Measurements from ENCODE around the gene LHX5. TPM values are rescaled to one million over a fixed set of nuclear protein-coding genes. Genes with fewer than 3 reads are reported as not detected.

The LHX5 gene
- total RNA-seq, 1 donor from 2014 or later, result 48.4 TPM

DNA sequence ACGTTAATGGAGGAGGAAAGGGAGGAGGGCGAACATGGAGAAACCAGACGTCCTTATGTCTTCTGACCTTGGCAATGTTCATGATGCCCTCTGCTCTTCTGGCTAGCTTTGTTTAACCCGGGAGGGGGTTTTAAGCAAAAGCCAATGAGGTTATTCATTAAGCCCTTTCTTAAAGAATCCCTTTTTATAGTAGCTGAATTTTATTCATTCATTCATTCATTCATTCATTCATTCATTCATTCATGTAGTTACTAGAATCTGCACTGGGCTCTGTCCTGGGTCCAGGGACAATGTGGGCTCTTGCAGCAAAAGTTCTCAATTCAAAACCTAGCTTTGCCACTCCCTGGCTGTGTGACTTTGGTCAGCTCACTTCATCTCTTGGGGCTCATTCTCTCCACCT, 14.0 kb downstream of the LHX5 start:
- Histone ChIP-seq H3K79me2 (ENCODE audit: low read depth) (peaks cover 16% of the 10 kb centered on the region), H3K4me3 (no peak overlapping the region), H2AFZ (replicated peaks) (no peak overlapping the region), H4K20me1 (ENCODE audit: low read depth) (peaks cover 31% of the 10 kb centered on the region), H3K27me3 (no peaks in the 10 kb centered on the region), H3K4me2 (no peak overlapping the region), H3K4me1 (peaks cover 6% of the 10 kb centered on the region), H3F3A (ENCODE audit: low read depth) (peaks cover 57% of the 10 kb centered on the region), H3K36me3 (no peaks in the 10 kb centered on the region), H3K9me3 (ENCODE audit: low read depth) (no peaks in the 10 kb centered on the region), H3K9ac (no peak overlapping the region), H3K27ac (no peak overlapping the region)
- Mint-ChIP-seq H3K36me3 (no peaks in the 10 kb centered on the region), H3K27ac (no peak overlapping the region), H3K4me3 (no peak overlapping the region), H3K27me3 (ENCODE audit: insufficient read depth, low read depth) (peaks cover 30% of the 10 kb centered on the region), H3K4me1 (peaks cover 11% of the 10 kb centered on the region), H3K9me3 (no peaks in the 10 kb centered on the region)
- TF ChIP-seq EZH2phosphoT487 (IDR thresholded peaks at IDR 0.05), result no peak
- TF ChIP-seq, protein P1, sequence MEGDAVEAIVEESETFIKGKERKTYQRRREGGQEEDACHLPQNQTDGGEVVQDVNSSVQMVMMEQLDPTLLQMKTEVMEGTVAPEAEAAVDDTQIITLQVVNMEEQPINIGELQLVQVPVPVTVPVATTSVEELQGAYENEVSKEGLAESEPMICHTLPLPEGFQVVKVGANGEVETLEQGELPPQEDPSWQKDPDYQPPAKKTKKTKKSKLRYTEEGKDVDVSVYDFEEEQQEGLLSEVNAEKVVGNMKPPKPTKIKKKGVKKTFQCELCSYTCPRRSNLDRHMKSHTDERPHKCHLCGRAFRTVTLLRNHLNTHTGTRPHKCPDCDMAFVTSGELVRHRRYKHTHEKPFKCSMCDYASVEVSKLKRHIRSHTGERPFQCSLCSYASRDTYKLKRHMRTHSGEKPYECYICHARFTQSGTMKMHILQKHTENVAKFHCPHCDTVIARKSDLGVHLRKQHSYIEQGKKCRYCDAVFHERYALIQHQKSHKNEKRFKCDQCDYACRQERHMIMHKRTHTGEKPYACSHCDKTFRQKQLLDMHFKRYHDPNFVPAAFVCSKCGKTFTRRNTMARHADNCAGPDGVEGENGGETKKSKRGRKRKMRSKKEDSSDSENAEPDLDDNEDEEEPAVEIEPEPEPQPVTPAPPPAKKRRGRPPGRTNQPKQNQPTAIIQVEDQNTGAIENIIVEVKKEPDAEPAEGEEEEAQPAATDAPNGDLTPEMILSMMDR (IDR thresholded peaks at IDR 0.05), result no peak
- no peak for TF ChIP-seq EZH2 (IDR thresholded peaks at IDR 0.05)
- no peak for DNase-seq (ENCODE audit: low spot score)

DNA sequence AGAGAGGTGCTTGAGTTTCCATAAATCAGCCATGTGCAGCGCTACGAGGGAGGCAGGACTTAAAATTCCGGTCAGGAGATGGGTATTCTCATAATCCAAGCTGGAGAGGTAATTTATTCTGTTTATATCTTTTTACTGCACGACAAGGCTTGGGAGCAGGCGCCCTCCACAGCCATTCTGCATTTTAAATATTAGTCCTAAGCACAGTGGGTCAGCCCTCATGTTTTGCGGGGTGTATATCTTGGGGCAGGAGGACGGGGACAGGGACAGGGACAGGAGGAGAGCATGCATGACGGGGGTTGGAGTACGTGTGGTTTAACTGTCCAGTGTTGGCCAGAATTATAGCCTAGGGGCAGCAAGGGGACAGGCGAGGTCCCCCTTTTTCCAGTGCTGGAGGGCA, 14.5 kb downstream of the LHX5 start:
- no peak overlapping the region for H3K27ac Mint-ChIP-seq
- peaks cover 54% of the 10 kb centered on the region for H3F3A ChIP-seq (ENCODE audit: low read depth)
- H3K36me3 Mint-ChIP-seq, result no peaks in the 10 kb centered on the region
- TF ChIP-seq, protein P1 (IDR thresholded peaks at IDR 0.05), result no peak
- TF ChIP-seq EZH2phosphoT487 (IDR thresholded peaks at IDR 0.05) (no peak), EZH2 (IDR thresholded peaks at IDR 0.05) (no peak)
- H3K9ac ChIP-seq, result no peak overlapping the region
- peaks cover 27% of the 10 kb centered on the region for H3K27me3 Mint-ChIP-seq (ENCODE audit: insufficient read depth, low read depth)
- peaks cover 3% of the 10 kb centered on the region for H3K4me1 ChIP-seq
- H3K36me3 ChIP-seq, result no peaks in the 10 kb centered on the region
- H3K4me2 ChIP-seq, result no peak overlapping the region
- peaks cover 10% of the 10 kb centered on the region for H3K79me2 ChIP-seq (ENCODE audit: low read depth)
- DNase-seq (ENCODE audit: low spot score), result no peak
- peaks cover 25% of the 10 kb centered on the region for H4K20me1 ChIP-seq (ENCODE audit: low read depth)
- H2AFZ ChIP-seq (replicated peaks), result no peak overlapping the region
- H3K4me3 ChIP-seq, result no peak overlapping the region
- H3K9me3 ChIP-seq (ENCODE audit: low read depth), result no peaks in the 10 kb centered on the region
- H3K27ac ChIP-seq, result no peak overlapping the region
- H3K9me3 Mint-ChIP-seq, result no peaks in the 10 kb centered on the region
- H3K4me3 Mint-ChIP-seq, result no peak overlapping the region
- peaks cover 8% of the 10 kb centered on the region for H3K4me1 Mint-ChIP-seq
- H3K27me3 ChIP-seq, result no peaks in the 10 kb centered on the region

DNA sequence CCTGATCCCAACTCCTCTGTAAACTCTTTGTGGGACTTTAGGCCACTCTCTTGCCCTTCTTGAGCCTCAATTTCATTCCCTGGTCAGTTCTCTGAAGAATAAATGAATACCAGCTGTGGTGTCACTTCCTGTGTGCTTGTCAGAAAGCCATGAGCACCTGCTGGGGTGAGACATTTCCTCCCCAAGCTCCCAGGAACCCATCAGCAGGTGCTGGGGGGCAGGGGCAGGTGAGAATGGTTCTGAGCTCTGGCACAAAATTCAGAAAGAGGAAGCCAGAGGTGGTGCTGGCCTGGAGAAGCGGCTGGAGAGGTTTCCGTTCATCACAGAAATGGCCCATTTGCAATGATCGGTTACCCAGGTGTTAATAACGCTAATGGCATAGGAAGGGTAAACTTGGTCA, 14.9 kb downstream of the LHX5 start:
- H3K36me3 Mint-ChIP-seq, result no peaks in the 10 kb centered on the region
- H3K4me3 Mint-ChIP-seq, result no peak overlapping the region
- no peak overlapping the region for H3K27ac Mint-ChIP-seq
- H3K9me3 ChIP-seq (ENCODE audit: low read depth), result no peaks in the 10 kb centered on the region
- no peak overlapping the region for H2AFZ ChIP-seq (replicated peaks)
- no peak overlapping the region for H3K4me3 ChIP-seq
- H3K79me2 ChIP-seq (ENCODE audit: low read depth), result peaks cover 6% of the 10 kb centered on the region
- no peaks in the 10 kb centered on the region for H3K36me3 ChIP-seq
- no peak overlapping the region for H3K4me2 ChIP-seq
- peaks cover 21% of the 10 kb centered on the region for H4K20me1 ChIP-seq (ENCODE audit: low read depth)
- H3K27me3 ChIP-seq, result no peaks in the 10 kb centered on the region
- TF ChIP-seq, protein P1 (IDR thresholded peaks at IDR 0.05), result no peak
- TF ChIP-seq EZH2 (IDR thresholded peaks at IDR 0.05) (no peak), EZH2phosphoT487 (IDR thresholded peaks at IDR 0.05) (no peak)
- H3K4me1 ChIP-seq, result no peaks in the 10 kb centered on the region
- H3K9ac ChIP-seq, result no peak overlapping the region
- no peak overlapping the region for H3K27ac ChIP-seq
- H3K9me3 Mint-ChIP-seq, result no peaks in the 10 kb centered on the region
- H3F3A ChIP-seq (ENCODE audit: low read depth), result peaks cover 54% of the 10 kb centered on the region
- DNase-seq (ENCODE audit: low spot score), result no peak
- peaks cover 7% of the 10 kb centered on the region for H3K4me1 Mint-ChIP-seq
- H3K27me3 Mint-ChIP-seq (ENCODE audit: insufficient read depth, low read depth), result peaks cover 25% of the 10 kb centered on the region

All from neural progenitor cell (in vitro differentiated cells).